ENCODE results near the gene SLC16A10. TPM values are rescaled to one million over a fixed set of nuclear protein-coding genes. Genes with fewer than 3 reads are reported as not detected.

Gene SLC16A10
- total RNA-seq, 1 experiment from 2014 or later: 2.9 TPM

DNA sequence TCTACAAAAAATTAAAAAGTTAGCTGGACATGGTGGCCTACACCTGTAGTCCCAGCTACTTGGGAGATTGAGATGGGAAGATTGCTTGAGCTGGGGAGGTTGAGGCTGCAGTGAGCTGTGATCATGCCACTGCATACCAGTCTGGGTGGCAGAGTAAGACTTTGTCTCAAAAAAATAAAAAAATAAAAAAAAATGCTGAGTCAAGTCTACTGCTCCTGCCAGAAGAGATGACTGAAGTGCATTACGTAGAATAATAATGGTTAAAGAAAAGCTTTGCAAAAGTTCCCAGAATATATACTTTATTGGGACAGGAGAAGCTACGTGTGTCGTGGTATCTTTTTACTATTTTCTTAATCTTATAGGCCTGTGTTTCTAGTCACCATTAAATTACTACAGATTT lies 125.3 kb downstream of the SLC16A10 start:
- POLR2A ChIA-PET (ENCODE audit: unreplicated experiment): no interaction called here
- TF ChIP-seq EZH2phosphoT487 (IDR thresholded peaks at IDR 0.05; ENCODE audit: borderline replicate concordance, low read length) (no peak), EZH2 (IDR thresholded peaks at IDR 0.05; ENCODE audit: low read length, unreplicated experiment) (no peak)
- TF ChIP-seq, protein P1, sequence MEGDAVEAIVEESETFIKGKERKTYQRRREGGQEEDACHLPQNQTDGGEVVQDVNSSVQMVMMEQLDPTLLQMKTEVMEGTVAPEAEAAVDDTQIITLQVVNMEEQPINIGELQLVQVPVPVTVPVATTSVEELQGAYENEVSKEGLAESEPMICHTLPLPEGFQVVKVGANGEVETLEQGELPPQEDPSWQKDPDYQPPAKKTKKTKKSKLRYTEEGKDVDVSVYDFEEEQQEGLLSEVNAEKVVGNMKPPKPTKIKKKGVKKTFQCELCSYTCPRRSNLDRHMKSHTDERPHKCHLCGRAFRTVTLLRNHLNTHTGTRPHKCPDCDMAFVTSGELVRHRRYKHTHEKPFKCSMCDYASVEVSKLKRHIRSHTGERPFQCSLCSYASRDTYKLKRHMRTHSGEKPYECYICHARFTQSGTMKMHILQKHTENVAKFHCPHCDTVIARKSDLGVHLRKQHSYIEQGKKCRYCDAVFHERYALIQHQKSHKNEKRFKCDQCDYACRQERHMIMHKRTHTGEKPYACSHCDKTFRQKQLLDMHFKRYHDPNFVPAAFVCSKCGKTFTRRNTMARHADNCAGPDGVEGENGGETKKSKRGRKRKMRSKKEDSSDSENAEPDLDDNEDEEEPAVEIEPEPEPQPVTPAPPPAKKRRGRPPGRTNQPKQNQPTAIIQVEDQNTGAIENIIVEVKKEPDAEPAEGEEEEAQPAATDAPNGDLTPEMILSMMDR (conservative IDR thresholded peaks at IDR 0.05; ENCODE audit: low read depth, low read length): no peak
- H3K36me3 ChIP-seq (ENCODE audit: low read depth, low read length): no peaks in the 10 kb centered on the region
- no peak overlapping the region for H3K9ac ChIP-seq (ENCODE audit: low read length)
- no peaks in the 10 kb centered on the region for H3K4me1 ChIP-seq (ENCODE audit: insufficient read depth, low read length)
- no peak for ATAC-seq
- BruUV-seq (replicated peaks): no TSS peak
- no peak overlapping the region for H3K4me2 ChIP-seq (ENCODE audit: low read length)
- no peak overlapping the region for H3K4me3 ChIP-seq (ENCODE audit: low read length)
- no peaks in the 10 kb centered on the region for H3F3A ChIP-seq (ENCODE audit: low read length, unreplicated experiment)
- no peaks in the 10 kb centered on the region for H4K20me1 ChIP-seq (ENCODE audit: low read length)
- DNase-seq: no peak
- no peaks in the 10 kb centered on the region for H3K9me3 ChIP-seq (ENCODE audit: low read length)
- H2AFZ ChIP-seq (ENCODE audit: low read length): no peak overlapping the region
- intact Hi-C loops (cut with micrococcal nuclease): no loop called here
- H3K27ac ChIP-seq (ENCODE audit: low read length): no peak overlapping the region
- H3K9me2 ChIP-seq (replicated peaks; ENCODE audit: low read length): no peaks in the 10 kb centered on the region
- CTCF ChIA-PET: interaction anchor here (0.7 kb wide), 1 partner anchor 141 kb away, joined by 7 read pairs; no protein-coding TSS in a partner anchor
- H3K79me2 ChIP-seq (ENCODE audit: low read length): no peaks in the 10 kb centered on the region
- H3K27me3 ChIP-seq (ENCODE audit: low read length): no peaks in the 10 kb centered on the region

- H3K36me3 ChIP-seq (ENCODE audit: low read depth, low read length): no peaks in the 10 kb centered on the region
- CTCF ChIA-PET: no interaction called here
- no peak for ATAC-seq
Measured at GRCh38 chr6:111215131-111215530, 127.8 kb downstream of the SLC16A10 start.

DNA sequence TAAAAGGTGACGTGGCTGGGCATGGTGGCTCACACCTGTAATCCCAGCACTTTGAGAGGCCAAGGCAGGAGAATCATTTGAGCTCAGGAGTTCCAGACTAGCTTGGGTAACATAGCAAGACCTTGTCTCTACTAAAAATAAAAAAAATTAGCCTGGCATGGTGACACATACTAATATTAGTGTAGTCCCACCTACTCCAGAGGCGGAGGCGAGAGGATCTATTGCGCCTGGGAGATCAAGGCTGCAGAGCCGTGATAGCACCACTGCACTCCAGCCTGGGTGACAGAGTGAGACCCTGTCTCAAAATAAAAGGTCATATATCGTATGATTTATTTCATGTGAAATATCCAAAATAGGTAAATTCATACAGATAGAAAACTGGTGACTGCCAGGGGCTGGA lies 132.5 kb downstream of the SLC16A10 start:
- Histone ChIP-seq H3F3A (ENCODE audit: low read length, unreplicated experiment) (no peaks in the 10 kb centered on the region), H3K36me3 (ENCODE audit: low read depth, low read length) (no peaks in the 10 kb centered on the region), H3K9me2 (replicated peaks; ENCODE audit: low read length) (no peaks in the 10 kb centered on the region), H3K4me3 (ENCODE audit: low read length) (no peak overlapping the region), H3K4me2 (ENCODE audit: low read length) (no peak overlapping the region), H4K20me1 (ENCODE audit: low read length) (no peaks in the 10 kb centered on the region), H3K9ac (ENCODE audit: low read length) (no peak overlapping the region), H3K27me3 (ENCODE audit: low read length) (no peaks in the 10 kb centered on the region), H3K79me2 (ENCODE audit: low read length) (no peaks in the 10 kb centered on the region), H3K4me1 (ENCODE audit: insufficient read depth, low read length) (no peaks in the 10 kb centered on the region), H2AFZ (ENCODE audit: low read length) (no peak overlapping the region), H3K9me3 (ENCODE audit: low read length) (no peaks in the 10 kb centered on the region), H3K27ac (ENCODE audit: low read length) (no peak overlapping the region)
- intact Hi-C loops (cut with micrococcal nuclease): no loop called here
- CTCF ChIA-PET: no interaction called here
- POLR2A ChIA-PET (ENCODE audit: unreplicated experiment): no interaction called here
- ATAC-seq (no peak), DNase-seq (no peak)
- no TSS peak for BruUV-seq (replicated peaks)
- no peak for TF ChIP-seq EZH2phosphoT487 (IDR thresholded peaks at IDR 0.05; ENCODE audit: borderline replicate concordance, low read length)
- no peak for TF ChIP-seq EZH2 (IDR thresholded peaks at IDR 0.05; ENCODE audit: low read length, unreplicated experiment)
- TF ChIP-seq, protein P1 (conservative IDR thresholded peaks at IDR 0.05; ENCODE audit: low read depth, low read length): no peak

More at GRCh38 chr6:111215131-111215530, 127.8 kb downstream of the SLC16A10 start:
- TF ChIP-seq, protein P1 (conservative IDR thresholded peaks at IDR 0.05; ENCODE audit: low read depth, low read length): no peak
- TF ChIP-seq EZH2 (IDR thresholded peaks at IDR 0.05; ENCODE audit: low read length, unreplicated experiment): no peak
- no peak for TF ChIP-seq EZH2phosphoT487 (IDR thresholded peaks at IDR 0.05; ENCODE audit: borderline replicate concordance, low read length)
- Histone ChIP-seq H3K27me3 (ENCODE audit: low read length) (no peaks in the 10 kb centered on the region), H3K27ac (ENCODE audit: low read length) (no peak overlapping the region), H2AFZ (ENCODE audit: low read length) (no peak overlapping the region), H3F3A (ENCODE audit: low read length, unreplicated experiment) (no peaks in the 10 kb centered on the region), H3K79me2 (ENCODE audit: low read length) (no peaks in the 10 kb centered on the region), H3K9me2 (replicated peaks; ENCODE audit: low read length) (no peaks in the 10 kb centered on the region), H3K4me1 (ENCODE audit: insufficient read depth, low read length) (no peaks in the 10 kb centered on the region), H3K9ac (ENCODE audit: low read length) (no peak overlapping the region), H3K4me2 (ENCODE audit: low read length) (no peak overlapping the region), H3K4me3 (ENCODE audit: low read length) (no peak overlapping the region), H3K9me3 (ENCODE audit: low read length) (no peaks in the 10 kb centered on the region), H4K20me1 (ENCODE audit: low read length) (no peaks in the 10 kb centered on the region)
- no peak for DNase-seq
- intact Hi-C loops (cut with micrococcal nuclease): no loop called here
- POLR2A ChIA-PET (ENCODE audit: unreplicated experiment): no interaction called here
- no TSS peak for BruUV-seq (replicated peaks)

Data from PC-3 (cell line).